Activated CD4-positive, CD25-positive, alpha-beta regulatory T cell (primary cell): Measurements from ENCODE around the gene TLE3.

Source experiments
- DNase-seq, 4 experiments: peaks; one replicate each; lab custom pipeline; 2025; lab: John Stamatoyannopoulos, UW

TLE3 gene

DNA sequence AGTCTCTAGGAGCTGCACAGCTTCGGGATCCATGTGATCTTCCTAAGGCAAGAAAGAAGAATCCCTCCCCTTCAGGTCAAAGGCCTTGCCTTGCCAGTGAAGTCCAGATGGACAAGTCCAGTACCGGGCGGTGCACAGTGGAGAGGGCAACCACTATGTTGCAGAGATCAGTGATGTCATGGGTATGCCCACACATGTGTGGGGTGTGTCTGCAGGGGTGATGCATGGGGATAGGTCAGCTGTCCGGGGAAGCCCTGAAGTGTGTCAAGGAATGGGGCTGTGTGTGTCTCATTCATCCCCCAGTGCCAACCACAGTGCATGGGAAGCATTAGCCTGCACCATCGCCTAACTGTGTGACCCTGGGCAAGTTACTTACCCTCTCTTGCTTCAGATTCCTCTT, 66.5 kb downstream of the TLE3 start:
- no peak for DNase-seq

DNA sequence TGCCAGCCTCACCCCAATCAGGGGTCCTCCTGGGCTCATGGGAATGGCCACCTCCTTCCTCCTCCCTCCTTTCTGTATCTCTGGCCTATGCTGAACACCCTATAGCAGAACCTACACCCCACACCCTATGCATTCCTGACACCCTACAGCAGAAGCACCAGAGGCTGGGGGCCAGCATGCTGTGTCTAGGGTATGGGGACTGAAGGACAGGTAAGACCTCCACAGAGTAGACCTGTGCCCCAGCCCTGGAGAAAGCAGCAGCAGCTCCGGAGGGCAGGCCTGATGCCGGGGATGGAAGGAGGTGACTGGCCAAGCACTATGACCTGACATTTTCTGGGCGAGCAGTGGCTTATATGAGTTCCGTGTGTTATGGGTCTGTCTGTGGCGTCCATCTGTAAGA, 66.9 kb downstream of the TLE3 start:
- no peak for DNase-seq

DNA sequence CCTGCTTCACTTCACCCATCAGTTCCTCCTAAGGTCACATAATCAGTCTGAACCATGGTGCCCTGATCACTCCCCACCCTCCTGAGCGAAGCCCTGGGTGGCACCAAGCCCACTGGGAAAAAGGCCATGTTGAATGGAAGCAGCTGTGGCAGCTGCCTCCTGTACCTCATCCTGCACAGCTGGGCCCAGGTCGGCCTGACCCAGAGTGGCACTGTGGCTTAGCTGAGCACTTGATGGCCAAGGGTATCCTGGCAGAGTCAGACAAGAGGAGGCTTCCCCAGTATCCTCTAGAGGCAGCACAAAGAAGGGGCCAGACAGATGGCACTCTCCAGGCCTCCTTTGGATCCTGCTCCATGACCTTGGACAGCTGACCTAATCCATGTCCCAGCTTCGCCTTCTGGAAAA, 68.4 kb downstream of the TLE3 start:
- no peak for DNase-seq

DNA sequence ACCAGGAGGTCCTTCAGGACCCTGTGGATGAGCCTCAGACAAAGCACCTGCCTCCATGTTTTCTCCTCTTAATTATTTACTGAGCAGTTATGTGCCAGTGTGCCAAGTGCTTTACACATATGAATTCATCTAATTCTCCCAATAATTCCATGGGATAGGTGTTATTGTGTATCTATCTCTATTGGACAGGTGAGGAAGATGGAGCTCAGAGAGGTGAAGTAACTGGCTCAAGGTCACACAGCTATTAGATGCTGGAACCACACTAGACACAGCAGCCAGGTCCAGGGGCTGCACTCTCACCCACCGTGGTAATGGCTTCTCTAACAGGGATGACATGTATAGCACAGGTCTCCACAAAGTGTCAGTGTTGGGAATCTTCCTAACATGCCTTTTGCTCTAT, 70.2 kb downstream of the TLE3 start:
- DNase-seq, result no peak

DNA sequence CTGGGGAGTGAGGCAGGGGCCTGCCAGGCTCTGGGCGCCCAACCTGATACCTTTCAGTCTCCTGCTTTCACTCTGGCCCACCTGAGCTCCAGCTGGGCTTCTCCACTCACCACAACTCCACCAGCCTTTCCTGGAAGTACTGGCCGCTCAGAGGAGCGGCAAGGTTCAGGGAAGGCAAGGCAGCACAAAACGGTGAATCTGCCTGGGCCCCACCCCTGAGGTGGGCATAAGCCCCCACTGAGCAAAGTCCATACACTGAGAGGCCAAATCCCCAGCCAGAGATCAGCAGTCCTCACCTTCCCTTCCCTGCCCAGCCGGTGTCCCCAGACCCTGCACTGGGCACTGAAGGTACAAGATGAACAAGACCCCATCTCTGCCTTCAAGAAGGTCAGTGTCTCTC, 70.7 kb downstream of the TLE3 start:
- no peak for DNase-seq

DNA sequence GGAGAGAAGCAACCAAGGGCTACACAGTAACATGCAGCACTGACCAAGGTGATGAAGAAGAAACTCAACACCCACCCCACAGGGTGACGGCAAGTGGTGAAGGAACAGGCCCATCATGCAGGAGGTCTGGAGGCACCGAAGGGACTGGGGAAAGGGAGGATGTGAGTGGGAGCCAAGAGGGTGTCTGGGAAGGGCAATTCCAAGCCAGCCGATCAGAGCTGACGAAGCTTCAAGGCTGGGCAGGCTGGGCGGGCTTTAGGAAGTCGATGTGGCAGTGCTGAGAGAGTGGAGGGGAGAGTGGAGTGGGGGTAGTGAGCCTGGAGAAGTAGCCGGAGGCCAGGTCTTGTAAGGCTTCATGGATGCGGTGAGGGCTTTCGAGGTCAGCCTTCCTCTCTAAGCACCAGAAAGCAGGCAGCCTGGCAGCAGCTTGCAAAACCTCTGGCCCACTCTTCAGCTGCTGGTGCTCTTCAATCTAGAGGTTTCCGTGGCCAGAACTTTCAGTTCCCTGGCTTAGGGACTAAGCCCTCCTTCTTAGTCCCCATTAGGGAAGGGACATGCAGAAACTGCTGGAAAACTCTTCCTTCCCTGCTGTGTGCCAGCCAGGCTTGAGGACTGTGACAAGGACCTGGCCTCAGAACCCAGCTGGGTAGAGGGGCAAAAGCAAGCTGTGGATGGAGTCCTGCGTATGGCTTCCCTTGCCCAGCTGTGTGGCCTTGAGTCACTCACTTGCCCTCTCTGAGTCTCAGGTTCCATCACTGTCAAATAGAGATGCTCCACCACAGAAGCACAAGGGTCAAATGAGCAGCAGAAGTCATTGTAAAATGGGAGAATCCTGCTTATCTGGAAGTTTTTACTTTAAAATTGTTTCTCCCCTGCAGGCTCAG, 72.1 kb downstream of the TLE3 start:
- DNase-seq, result no peak

DNA sequence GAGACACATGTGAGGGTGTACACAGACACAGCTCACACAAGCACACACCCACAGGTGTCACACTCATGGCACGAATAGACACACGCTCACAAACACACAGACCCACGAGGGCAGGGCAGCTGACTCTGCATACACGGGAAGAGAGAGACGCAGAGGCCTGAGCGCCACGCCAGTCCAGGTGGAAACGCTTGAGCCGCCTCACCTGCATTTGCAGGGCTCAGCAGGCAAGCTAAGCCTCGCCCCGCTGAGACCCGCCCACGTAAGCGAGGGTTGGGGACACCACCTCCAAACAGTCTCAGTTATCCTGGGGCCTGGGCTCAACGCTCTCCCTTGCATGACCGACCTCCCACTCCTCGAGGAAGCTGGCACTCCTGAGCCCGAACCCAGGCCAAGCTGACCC, 73.2 kb downstream of the TLE3 start:
- DNase-seq, result no peak

DNA sequence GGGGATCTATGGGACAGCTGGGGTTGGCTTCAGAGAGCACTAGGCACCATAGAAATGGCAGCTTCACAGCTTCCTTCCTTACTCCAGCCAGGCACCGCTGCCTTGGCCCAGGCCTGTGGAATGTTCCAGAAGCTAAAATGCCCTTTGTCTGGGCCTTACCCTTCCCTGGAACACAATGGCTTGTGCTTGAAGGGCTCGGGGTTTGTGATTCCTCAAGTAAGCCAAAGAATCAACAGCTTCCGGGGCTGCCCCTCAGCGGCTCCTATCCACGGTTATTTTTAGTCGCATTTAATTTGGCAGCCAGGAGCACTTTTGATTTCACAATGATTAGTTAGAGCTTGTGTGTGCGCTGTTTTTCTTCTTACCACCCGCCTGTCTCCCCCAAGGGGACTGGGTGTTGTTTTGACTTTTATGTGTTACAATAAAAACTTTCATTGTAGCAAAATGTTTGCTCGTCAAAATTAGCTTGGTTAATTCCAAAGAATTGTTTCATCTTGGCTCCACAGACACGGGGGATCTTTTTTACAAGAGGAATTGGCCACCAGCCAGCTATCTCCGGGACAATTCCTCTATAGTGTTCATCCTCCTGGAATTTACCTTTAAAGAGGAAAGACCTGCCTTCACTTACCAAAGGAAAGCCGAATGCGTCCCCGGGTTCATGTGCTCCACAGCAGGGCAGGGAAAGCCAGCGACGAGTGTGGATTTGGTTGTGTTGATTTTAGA, 73.8 kb downstream of the TLE3 start:
- DNase-seq, result no peak

DNA sequence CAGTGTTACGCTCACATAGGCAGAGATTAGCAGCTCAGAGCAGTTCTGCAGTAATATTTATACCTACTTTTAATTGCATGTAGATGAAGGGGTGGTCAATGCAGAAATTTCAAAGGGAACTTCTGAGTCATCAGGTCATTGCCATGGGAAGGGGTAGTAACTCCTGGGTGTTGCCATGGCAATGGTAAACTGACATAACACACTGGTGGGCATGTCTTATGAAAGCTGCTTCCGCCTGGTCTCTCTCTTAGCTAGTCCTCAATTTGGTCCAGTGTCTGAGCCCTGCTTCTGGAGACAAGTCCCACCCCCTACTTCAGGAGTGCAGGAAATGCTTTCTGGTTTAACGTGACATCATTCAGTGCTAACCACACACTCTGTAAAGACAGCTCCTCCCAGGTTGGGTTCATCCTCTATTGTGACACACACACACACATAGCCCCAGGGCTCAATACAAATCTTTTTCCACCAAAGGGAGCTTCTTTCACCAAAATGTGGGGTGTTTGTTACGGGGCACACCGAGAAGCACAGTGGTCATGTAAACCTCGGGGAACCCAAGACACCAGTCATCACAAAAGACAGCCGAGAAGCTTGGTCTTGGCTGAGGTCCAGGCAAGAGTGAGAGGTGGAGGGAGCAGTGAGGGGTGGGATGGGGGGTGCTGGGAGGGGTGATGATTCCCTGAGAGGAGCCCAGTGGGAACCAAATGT, 74.5 kb downstream of the TLE3 start:
- DNase-seq, result peak in 2 of 4 experiments; percentile 13 to 21

DNA sequence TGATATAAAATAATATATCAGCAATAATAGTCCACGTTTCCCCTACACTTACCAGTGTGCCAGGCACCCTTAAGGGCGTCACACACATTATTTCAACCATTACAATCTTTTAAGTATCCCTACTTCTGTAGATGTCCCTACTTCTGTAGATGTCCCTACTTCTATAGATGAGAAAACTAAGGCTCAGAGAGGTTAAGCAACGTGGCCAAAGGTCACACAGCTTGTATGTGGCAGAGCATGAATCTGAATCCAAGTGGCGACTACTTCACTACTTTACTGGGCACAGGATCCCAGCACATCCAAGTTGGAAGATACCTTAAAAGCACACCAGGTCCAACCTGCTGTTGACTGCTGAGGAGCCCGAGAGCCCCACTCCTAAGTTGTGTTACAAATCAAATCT, 77.5 kb downstream of the TLE3 start:
- DNase-seq, result no peak

DNA sequence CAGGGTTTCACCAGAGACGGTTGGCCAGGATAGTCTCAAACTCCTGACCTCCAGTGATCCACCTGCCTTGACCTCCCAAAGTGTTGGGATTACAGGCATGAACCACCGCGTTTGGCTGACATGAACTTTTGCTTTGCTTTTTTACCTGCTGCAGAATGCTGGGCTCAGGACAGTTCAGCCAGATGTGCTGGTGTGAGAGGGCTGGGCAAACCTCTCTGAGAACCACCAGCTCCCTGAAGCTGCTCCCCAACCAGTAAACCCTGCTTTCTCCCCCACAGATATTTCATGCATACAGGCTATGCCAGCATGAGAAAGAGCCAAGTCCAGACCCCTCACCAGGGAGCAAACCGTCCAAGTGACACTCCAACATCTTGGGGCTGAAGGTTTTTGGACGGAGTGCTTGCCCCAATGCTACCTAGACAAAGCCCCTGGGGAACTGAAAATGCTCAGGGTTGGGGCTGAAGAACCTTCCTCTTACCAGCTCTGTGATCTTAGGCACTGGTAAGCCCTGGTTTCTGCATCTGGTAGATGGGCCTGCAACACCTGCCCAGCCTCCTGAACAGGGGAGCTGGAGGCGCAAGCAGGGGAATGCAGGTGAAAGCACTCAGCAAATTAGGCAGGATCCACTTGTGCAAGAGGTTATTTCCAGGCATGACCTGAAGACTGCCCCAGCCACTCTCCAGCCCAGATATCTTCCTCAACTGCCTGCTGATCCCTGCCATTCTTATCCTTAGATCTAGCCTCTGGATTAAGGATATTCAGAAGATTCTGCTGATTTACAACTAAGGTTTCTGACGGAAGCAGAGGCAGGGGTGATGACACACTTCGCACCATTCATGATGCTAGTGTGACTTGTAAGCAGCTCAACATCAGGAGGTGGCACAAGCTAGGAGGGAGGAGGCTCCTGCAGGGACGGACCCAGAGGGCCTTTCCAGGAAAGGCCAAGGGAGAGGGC, 78.8 kb downstream of the TLE3 start:
- no peak for DNase-seq

DNA sequence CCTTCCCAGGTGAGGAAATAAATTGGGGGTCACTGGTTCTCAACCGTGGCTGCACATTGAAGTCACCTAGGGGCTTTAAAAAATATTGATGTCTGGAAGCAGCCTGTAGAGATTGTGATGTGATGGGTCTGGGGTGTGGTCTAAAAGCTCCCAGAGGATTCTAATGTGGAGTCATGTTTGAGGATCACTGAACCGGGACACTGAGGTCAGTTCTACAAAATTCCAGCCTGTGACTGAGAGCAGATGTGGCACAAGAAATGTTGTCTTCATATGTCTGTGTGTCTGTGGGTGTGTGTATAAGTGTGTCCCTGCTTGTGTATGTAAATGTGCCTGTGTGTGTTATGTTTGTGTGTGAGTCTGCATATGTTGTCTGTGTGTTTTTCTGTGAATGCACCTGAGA, 79.9 kb downstream of the TLE3 start:
- no peak for DNase-seq

DNA sequence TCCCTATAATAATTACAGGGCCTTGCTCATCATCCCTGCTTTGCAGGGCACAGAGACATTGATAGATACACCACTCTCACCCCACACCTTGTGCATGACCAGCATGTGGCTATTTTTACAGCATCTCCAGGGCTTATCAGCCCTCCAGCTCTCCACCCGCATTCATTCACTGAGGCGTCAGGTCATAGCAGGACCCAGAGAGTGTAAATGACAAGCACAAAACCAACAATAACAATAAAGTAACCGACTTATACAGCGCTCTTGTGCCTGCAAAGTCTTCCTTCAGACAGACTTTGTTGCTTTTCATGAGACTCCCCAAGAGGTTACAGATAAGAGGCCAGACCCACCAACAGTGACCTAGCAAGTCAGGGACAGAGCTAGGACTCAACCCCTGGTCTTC, 80.7 kb downstream of the TLE3 start:
- no peak for DNase-seq

DNA sequence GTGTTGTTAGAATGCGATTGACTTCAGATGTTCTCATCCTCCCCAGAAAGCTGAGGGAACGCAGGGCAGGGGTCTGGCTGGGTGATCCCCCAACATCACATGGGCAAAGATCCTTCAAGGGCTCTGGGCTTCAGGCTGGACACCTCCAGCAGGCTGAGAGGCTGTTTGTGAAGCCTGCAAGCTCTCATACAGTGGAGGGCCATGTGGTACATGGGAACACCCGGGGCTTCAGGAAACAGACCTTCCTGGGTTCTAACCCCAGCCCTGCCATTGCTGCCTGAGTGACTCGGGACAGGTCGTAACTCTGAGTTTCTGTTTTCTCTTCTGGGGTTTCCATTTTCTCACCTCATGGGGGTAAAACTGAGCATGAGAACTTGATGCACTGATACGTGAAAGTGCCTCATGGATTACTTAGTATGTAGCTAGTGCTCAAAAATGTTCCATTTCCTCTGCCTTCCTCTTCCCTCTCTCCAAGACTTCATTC, 81.2 kb downstream of the TLE3 start:
- DNase-seq, result no peak

DNA sequence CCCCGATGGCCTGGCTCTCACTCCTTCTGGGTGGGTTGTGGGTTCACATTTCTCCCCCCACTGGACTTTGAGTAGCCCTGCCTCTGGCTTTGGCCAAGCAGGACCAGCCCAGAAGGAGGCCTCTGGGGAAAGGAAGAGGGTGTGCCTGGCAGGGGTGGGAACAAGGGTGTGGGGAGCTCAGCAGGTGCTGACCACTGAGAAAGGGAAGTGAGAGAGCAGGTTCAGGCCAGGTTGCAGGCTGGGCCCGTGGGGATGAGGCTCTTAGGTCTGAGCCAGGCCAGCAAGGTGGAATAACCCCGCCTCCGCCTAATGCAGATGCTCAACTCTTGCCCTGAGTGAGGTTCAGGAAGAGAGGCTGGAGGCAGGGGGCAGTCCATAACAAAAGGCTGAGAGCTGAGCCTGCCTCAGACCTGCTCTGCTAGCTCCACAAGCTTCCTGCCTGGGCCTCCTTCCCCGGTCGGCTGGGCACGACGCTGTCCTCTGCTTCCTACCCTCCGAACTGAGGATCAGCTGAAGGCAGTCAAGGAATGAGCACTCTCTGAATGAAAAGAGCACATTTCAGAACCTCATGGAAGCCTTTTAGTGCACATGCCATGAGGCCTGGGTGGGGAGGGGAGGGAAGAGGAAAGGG, 82.7 kb downstream of the TLE3 start:
- DNase-seq, result no peak

DNA sequence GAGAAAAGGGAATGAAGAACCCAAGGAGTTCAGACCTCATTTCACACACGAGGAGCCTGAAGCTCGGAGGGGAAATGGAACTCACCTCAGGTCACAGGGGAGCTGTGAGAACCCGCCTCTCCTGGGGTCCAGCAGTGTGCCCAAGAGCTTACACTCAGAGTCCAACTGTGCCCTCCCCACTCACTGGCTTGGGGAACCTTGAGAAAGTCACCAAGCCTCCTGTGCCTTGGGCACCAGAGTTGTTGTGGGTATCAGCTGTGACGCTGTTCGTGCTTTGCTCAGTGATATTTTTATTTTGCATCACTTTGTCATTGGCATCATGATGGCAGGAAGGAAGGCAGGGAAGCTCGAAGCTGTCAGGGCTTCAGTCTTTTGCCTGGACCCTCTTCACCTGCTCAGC, 83.4 kb downstream of the TLE3 start:
- no peak for DNase-seq

DNA sequence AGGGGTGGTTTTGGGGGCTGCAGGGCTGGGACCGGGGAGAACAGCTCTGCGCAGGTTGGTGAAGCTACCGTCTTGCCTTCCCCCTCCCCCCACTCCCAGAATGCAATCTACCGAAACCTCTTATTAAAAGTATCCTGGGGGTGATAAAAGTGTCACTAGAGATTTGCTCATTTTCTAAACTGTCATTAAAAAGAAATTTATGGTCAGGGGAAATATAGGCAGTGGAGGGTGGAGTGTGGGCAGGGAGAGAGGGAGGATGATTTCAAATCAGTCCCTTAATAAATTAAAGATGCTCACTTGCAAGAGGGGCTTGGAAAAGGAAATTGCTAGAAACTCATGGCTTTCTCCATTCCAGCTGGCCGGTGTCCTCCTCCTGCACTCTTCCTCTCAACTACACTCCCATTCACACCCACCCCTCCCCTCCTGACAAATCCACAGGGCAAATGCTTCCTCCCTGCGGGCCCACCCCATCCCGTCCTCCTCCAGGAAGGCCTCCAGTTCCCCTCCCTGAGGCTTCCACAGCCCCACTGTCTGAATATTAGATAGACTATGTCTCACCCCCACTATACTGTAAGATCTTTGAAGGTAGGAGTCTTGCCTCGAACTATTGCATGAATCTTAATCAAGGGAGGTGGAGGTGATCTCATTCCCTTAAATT, 83.9 kb downstream of the TLE3 start:
- DNase-seq, result no peak

DNA sequence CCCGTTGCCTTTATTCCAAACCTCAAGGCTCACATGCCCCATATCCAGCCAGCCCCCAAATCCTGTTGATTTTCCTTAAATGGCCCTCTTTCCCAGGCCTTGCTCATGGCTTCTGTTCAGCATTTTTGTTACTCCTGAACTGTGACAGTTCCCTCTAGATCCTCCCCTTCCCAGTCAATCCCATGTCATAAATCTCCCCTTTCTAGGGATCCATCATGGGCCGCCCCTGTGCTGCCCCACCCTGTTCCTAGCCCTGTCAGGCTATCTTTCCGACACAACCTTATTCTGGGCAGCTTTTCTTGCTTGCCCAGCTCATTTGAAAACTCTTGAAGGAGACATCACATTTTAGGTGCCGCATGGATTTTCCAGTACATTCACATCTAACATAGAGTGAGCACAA, 84.8 kb downstream of the TLE3 start:
- no peak for DNase-seq

DNA sequence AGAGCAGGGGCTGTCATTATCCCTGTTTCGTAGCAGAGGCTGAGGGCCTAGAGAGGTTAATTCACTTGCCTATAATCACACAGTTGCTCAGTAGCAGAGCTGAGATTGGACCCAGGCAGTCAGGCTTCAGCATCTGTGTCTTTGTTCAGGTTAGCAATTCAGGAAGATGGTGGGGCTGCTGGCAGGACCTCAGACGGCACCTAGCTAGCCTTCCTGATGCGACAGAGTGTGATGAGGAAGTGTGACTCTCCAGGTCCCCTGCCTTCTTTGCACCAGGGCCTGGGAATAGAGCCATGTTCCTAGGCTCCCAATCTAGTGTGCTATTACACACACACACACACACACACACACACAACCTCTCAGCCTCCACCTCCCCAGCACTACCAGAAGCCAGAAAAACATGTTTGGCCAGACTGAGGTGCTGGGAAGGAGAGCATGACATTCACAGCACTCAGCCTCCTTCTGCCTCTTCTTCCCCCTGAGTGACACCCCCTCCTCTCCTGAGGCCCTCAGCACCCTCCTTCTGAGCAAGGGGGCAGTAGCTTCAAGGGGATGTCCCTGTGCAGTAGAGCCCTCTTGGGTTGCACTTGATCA, 88.9 kb downstream of the TLE3 start:
- DNase-seq, result no peak
